GM19397 (cell line): ENCODE data around the gene HSFX3.
"Not testable (repeated sequence)": the region's sequence is repeated elsewhere in the genome, so short reads cannot be mapped to it uniquely, and the experiment has no call there.

Source experiments
- ATAC-seq: cut with Tn5 transposase; IDR thresholded peaks from one replicate; pipeline ENCODE4 v1.9.1; 2021; ENCODE audit warnings: mild to moderate bottlenecking, moderate library complexity; ENCODE audit not compliant: unreplicated experiment

Gene HSFX3, protein sequence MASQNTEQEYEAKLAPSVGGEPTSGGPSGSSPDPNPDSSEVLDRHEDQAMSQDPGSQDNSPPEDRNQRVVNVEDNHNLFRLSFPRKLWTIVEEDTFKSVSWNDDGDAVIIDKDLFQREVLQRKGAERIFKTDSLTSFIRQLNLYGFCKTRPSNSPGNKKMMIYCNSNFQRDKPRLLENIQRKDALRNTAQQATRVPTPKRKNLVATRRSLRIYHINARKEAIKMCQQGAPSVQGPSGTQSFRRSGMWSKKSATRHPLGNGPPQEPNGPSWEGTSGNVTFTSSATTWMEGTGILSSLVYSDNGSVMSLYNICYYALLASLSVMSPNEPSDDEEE

DNA sequence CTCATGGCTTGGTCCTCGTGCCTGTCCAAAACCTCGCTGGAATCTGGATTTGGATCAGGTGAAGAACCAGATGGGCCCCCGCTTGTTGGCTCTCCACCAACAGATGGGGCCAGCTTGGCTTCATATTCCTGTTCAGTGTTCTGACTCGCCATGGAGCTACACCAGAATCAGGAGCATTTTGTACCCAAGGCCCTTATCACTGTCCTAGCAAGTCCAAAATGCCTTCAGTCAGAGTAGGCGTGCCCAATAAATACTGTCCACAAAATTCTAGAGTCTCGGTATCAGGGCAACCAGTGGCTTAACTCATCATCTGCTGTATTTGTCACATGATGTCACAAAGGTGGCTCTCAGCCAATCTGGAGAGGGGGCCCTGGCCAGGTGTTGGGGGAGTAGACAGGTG lies at the start of gene HSFX3:
Gene HSFX3 (minus strand): TSS at position 224 of the 400 bp plus-strand sequence. CDS start 72 bp downstream, at position 152.
- ATAC-seq, result not testable (repeated sequence)

DNA sequence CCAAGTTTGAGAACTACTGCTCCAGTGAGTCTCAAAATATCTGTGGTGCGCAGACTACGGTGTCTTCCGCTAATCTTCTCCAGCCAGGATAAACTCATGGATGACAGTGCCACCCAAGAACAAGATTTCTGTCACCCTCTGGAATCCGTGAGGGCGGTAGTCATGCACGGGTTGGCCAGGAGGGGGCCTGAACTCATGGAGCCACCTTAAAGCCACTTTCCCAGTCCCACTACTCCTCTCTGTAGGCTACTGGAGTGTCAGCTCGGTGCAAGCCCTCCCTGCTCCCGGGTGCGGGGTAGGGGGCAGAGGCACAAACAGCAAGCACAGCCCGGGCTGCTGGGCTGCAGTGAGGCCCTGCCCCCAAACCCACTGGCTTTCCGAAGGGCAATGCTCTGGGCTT lies 48.9 kb upstream of the HSFX3 start:
- ATAC-seq, result not testable (repeated sequence)

DNA sequence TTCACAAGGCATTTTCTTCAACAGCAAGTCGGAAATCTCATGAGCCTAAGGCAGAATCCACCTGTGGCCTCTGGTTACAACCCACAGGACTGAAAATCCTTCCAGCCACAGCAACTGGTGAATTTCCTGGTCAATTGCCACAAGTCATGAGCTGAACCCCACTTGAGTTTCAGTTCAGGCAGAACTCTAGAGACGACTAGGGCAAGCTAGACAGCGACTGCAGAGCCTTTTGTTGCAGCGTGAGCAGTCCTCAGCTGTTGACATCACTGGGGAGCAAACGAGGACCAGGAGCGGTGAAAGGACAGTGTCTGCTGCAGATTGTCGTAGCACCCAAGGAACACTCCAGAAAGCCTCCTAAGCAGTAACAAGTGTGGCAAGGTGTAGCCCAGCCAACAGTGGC lies 46.2 kb upstream of the HSFX3 start:
- not testable (repeated sequence) for ATAC-seq

DNA sequence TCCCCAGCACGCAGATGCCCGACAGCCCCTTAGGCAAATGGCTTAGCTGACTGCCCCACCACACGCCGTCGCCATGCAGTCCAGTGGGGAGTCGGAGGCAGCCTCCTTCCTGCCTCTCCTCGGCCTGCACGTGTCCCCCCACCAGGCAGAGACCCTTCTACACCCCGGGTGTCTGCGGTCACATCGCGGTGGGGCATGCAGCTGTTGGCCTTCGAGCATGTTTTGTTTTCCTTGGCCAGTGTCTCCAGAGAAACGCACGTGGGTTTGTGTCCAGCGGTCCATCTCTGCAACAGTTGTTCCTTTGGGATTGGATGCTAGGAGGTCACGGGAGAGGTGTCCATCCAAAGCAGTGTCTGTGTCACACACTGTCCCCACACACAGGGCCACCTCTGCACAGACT lies 45.5 kb upstream of the HSFX3 start, which contains the start of gene HSFX2:
Gene HSFX2 (minus strand): TSS at position 101 of the 400 bp plus-strand sequence. CDS start 614 bp downstream, outside the sequence.
- not testable (repeated sequence) for ATAC-seq

DNA sequence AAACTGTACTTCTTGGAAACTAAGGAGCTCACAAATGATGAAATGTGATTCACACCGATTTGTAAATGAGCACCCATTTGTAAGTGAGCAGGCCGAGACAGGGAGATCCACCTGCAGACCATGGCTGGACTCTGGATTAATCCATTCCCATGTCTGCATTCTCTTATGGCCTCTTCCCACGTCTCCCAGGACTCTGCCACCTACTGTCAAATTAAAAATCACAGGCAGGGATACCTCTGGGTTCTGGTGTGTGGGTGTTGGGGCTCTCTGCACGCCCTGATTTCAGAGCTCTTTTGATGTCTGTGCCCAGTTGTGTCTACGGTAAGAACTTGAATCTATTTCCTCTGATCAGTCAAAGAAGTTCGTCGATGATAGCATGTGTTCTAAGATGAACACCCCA lies 41.3 kb upstream of the HSFX3 start:
- ATAC-seq, result not testable (repeated sequence)

DNA sequence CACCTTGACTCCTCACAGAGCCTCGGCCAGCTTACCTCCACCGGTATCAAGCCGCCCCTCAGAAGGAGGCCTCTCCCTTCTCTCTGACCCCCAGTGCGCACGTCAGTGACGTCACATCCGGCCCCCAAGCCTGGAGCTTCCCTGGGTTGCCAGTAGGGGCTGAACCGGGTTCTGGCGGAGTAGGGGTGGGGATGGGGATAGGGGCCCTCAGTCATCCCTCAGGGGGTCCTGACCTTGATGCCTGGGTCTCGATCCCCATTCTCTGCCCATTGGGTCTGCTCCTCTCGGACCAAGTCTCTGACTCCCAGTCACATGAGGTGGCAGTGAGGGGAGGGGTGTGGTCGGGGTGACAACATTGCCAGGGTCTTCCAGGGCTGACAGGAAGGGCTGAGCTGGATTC lies 37.6 kb upstream of the HSFX3 start, which contains the start of gene MAGEA9B:
Gene MAGEA9B (minus strand): TSS at position 101 of the 400 bp plus-strand sequence. CDS start 4,280 bp downstream, outside the sequence.
- not testable (repeated sequence) for ATAC-seq

DNA sequence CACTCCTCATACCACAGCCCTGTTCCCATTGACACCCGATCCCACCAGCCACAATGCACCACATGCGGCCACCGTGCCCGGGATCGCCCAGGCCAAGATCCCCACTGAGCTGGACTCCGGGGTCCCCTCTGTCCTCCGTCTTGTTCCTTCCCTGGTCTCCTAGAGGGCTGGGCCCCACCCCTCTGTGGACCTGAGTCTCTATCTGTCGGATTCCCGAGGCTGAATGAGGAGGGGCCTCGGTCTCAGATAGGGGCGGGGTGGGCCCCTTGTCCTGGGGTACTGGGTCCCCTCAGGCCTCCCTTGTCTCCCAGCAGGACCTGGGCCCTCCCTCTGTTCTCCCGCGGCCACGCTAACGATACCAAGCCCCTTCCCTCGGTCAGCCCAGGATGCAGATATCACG lies 35.9 kb upstream of the HSFX3 start:
- ATAC-seq, result not testable (repeated sequence)

DNA sequence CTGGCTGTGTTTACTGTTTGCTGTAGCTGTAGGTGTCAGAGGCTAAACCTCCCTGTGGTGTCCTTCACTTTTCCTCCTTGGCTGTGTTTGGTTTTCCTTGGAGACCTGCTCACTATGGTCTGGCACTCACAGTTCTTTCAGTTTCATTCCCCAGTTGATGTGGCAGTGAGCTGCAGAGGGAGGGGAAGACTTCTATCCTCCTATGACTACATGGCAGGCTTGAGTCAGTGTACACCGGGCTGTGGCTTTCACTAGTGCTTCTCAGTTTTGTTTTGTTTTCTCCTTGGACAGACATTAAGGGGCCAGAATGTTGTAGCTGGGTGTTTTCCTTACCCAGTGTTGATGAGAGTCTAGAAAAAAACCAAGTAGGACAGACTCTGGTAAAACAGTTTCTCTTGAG lies 23.7 kb upstream of the HSFX3 start:
- peak; percentile 100 for ATAC-seq

DNA sequence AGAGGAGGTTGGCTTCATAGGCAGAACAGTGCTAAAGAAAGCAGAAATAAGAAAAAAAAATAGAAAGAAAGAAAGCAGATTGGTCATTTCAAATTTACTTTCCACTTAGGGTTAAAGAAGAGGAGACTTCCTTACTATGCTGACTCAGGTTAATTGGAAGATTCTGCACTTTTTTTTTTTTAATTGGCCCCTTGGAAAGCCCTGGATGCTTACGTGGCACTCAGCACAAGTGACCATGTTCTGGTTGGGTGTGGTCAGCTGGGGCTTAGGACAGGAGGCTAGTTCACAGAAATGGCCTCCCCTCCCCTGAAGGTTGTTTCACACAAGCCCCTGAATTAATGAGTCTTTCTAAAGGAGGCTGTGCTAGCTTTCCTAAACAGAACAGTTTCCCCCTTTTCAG lies 23.0 kb upstream of the HSFX3 start:
- ATAC-seq, result no peak

DNA sequence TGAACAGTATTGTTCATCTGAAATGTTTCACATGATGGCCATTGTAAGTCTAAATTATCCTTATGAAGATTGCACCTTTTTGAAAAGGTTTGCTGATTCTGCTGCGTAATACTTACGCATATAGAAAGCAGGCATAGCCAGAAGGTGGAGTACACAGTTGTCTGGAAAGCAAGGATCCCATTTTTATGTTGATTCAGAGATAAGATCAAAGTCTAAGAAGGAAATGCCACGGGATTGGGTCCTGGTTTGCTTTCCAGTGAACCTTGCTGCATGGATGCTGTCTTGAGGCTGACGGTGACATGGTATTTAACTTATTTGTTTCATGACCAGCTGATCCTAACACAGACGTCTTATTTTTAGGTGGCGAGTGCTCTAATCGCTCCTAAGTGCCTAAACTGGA lies 22.0 kb upstream of the HSFX3 start:
- ATAC-seq, result no peak

DNA sequence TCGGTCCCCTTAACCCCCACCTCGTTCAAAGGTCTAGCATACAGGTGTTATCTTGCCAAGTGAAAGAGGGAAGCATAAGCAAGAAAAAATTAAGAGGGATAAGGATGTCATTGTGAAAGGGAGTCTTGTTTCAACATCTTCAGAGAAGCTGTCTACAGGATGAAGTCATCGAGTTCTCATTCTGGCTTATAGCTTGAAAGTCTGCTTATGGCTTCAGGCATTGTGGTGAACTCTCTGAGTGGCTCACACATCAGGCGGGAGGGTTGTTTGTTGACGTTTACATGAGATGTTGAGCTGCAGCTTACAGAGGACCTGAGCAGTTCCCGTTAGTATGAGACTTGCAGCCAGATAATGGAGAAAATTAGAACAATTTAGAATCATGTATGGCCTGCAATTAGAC lies 20.9 kb upstream of the HSFX3 start:
- no peak for ATAC-seq

DNA sequence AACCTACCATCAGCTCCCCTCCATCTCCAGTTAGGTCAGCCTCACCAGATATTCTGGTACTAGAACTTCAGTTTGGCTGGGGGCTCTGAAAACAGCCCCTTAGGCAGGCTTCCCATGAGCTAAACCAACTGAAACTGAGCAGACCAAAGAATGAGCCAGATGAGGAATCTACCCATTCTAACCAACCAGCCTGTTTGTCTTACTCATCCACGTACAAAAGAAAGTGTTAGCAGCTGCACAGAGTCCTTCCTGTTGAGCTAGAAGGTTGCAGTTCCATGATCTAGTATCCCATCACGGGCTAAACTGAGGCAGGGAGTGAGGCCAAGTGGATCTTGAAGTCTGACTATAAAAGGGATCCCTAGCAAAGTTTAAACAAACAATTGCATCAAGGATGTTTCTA lies 20.0 kb upstream of the HSFX3 start:
- ATAC-seq, result no peak

DNA sequence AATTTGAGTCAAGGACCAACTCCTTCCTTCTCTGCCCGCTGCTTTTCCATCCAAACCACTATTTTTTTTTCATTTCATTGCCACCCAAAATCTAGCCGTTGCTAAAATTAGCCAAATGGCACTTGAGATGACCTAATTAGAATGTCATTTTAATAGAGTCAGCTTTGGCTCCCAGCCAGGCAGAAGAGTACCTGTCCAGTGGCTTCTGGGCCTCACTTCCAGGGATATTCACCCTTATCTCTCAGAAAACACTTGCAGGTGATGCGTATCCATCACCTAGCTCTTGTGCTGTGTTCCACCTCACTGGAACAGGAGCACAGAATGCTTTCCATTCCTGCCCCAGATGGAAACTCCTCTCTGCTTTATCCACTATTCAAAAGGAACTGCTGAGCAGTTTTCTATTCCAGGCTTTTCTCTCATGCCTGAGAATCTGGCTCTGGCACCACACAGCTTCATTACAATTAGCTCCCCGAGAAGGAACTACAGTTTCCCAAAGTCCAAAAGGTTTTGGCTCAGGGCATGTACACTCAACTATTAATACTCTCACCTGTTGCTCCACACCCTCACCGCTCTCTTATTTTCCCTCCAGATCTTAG lies 19.1 kb upstream of the HSFX3 start:
- ATAC-seq, result no peak

DNA sequence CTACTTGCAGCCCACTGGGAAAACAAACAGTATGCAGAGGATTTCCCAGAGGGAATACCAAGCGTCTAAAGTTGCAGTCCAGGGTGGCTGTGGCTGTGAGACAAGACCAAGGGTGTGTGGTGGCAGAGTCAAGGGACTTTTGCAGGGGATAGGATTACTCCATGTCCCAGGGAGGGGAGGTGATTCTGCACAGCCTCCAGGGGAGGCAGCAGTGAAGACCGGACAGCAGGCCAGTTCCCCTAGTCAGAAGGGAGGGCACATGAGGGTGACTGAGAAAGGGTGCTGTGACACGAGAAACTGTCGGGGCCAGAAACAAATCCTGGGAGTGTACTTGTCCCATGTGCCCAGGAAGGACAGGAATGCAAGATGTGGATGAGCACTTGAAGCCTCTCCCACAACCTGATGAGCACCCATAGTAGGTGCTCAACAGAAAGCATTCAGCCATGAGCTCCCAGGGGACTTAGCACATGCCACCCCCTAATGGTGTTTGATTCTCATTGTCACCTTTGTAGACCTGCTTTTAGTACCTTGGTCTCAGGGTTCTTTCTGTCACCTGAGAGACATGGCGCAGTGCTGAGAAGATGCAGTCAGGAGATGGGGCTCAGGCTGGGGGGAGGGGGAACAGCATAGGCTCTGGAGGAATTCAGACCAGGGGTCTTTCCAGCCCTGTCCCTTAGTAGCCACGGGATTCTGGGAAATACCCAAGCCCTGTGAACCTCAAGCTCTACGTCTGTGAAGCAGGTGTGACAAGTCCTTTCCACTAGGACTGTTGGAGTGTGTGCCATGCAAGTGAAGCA lies 18.1 kb upstream of the HSFX3 start:
- no peak for ATAC-seq

DNA sequence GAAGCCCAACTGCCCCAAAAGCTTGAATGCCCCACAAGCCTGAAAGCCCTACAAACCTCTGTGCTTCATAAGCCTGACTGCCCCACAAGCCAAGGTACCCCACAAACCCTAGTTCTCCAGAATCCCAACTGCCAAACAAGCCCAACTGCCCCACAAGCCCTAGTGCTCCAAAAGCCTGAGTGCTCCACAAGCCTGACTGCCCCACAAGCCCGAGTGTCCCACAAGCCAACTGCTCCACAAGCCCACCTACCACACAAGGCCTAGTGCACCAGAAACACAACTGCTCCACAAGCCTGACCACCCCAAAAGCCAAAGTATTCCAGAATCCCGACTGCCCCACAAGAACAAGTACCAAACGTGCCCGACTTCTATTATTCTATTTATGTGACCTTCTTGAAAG lies 13.6 kb upstream of the HSFX3 start:
- ATAC-seq, result no peak

DNA sequence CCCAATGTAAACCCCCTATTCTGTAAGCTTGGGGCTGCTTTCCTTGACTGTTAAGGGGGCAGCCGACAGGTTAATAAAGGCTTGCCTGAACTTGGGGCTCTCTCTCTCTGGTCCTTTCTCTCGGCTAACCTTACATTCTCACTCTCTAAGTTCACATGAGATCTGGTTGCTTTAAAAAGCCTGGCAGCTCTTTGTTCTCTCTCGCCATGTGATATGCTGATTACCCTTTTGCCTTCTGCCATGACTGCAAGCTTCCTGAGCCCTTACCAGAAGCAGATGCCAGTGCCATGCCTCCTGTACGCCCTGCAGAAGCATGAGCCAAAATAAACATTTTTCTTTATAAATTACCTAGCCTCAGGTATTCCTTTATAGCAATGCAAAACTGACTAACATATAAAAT lies 5.5 kb upstream of the HSFX3 start:
- not testable (repeated sequence) for ATAC-seq

DNA sequence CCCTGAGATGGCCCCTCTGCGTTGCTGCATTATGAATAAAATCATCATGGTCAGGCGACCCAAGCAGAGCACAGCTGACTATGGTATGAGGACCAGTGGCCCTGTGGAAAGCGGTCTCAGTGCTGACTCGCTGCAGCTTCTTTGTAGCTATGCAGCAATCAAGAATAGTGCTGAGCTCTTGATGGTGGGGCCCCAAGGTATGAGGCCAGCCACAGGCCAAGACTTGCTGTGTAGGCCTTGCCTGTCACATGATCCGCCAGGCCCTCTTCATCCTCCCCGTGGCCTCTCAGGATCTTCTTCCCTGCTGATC lies 2.2 kb upstream of the HSFX3 start:
- ATAC-seq, result not testable (repeated sequence)

DNA sequence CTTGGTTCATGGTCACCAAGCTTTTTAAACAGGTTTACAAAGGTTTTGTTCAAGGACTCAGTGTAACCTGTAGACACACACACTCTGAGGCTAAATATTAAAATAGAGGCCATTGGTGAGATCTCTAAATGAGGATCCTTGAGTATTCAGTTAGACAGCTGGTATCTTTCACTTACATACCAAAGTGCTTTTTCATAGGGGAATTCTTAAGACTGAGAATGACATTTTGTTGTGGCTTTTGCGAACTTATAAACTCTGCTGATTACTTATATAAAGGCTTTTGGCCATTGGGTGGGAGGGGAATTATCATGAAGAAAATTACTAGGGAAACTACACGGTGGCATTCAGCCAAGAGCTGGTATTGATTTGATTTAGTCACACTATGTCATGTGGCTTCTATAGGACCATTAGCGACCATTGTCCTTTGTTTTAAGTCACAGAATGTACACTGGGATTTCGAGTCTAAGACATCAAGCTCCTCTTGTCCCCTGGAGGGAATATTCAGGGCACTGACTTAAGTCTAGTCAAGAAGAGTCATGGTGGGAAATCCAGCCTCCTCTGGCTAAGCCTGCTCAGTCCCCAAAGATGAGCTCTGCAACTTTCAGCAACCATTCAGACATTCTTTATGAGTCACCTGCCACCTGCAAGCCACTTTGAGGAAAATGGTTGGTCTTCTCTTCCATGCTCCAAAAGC lies 1.7 kb upstream of the HSFX3 start:
- not testable (repeated sequence) for ATAC-seq

DNA sequence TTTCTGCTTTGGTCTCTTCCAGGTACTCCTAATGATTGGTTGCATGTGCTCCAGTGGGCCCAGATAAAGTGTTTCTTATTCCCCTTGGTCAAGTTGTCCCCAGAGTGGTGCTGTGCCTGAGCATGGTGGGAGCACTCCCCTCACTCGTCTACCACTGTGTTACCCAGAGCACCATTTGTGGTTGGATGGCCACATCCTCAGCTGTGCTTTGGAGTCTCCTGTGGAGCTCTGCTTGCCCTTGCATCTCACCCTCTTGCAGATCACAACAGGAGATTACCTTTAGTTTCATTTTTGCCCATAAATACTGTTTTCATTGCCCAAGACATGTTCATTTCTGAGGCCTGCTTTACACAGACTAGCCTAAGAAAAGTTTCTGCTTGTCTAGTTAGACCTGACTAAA lies 730 bp upstream of the HSFX3 start:
- ATAC-seq, result not testable (repeated sequence)

DNA sequence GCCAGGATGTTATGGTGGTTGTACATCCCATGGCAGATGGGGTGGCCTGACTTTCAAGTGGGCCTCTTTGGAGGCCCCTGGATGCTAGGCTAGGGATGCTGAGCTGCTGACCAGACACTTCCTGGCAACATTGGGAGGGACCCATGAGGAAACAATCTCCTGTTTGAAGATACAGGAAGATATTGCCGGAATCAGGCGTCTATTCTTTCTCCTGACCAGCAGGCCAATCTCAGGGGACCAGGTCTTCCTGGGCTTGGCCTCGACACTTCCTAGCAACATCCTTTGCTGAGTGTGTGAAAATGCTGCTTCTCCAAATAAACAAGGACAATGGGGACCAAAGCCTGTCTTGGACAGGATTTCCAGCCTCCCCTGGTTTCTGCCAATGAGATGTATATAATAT lies 1.9 kb downstream of the HSFX3 start:
- not testable (repeated sequence) for ATAC-seq

DNA sequence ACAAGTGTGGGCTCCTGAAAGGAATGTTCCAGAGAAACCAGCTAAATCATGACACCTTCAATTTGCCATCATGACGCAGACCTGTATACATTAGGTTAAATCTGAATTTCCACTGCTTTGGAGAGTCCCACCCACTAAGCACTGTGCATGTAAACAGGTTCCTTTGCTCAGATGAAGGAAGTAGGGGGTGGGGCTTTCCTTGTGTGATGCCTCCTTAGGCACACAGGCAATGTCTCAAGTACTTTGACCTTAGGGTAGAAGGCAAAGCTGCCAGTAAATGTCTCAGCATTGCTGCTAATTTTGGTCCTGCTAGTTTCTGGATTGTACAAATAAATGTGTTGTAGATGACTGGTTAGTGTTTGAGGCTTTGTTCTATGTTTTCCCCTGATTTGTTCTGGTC lies 2.8 kb downstream of the HSFX3 start:
- ATAC-seq, result not testable (repeated sequence)
